Activated CD8-positive, alpha-beta memory T cell treated with anti-CD3 and anti-CD28 coated beads for 36 hours (primary cell): ENCODE measurements around the gene TMEM87B. TPM values are rescaled to one million over a fixed set of nuclear protein-coding genes. Genes with fewer than 3 reads are reported as not detected.
"Not testable (repeated sequence)": the region's sequence is repeated elsewhere in the genome, so short reads cannot be mapped to it uniquely, and the experiment has no call there.

Experiments
- CTCF ChIA-PET: fragments of 350-600 bp; sonication (Branson Sonifier 250); formaldehyde crosslinking; loops from one replicate; lab custom pipeline; 2021; ENCODE audit warnings: antibody characterized with exemption; lab: Charles Lee
- POLR2A ChIA-PET: fragments of 350-600 bp; sonication (Branson Sonifier 250); formaldehyde crosslinking; loops from one replicate; lab custom pipeline; 2021; ENCODE audit warnings: antibody characterized with exemption; lab: Charles Lee
- total RNA-seq, 2 experiments: library from RNA; stranded (reverse); gene quantifications; one replicate each; pipeline ENCODE4 v1.2.3, GENCODE V29; 2021

Gene TMEM87B
- total RNA-seq, 2 experiments from 2014 or later = 14.8 to 16.0 TPM

GRCh38 chr2:112055730-112056625 lies 909 bp downstream of the TMEM87B start:
- POLR2A ChIA-PET = interaction anchor here (1.3 to 2.4 kb wide), 2 partner anchors 159 to 172 kb away, joined by 3 to 9 read pairs; partner anchors contain the start of gene ANAPC1
- CTCF ChIA-PET = no interaction called here

GRCh38 chr2:112056626-112056987 lies 1.5 kb downstream of the TMEM87B start:
- ChIA-PET POLR2A (no interaction called here), CTCF (no interaction called here)

GRCh38 chr2:112059671-112060070 lies 4.6 kb downstream of the TMEM87B start:
- CTCF ChIA-PET = no interaction called here

GRCh38 chr2:112061299-112061698 lies 6.2 kb downstream of the TMEM87B start:
- ChIA-PET POLR2A (no interaction called here), CTCF (no interaction called here)

More at GRCh38 chr2:112059671-112060070, 4.6 kb downstream of the TMEM87B start:
- POLR2A ChIA-PET = no interaction called here

GRCh38 chr2:112061840-112062239 lies 6.8 kb downstream of the TMEM87B start:
- CTCF ChIA-PET = no interaction called here
- POLR2A ChIA-PET = no interaction called here

GRCh38 chr2:112062894-112063293 lies 7.8 kb downstream of the TMEM87B start:
- ChIA-PET POLR2A (no interaction called here), CTCF (no interaction called here)

GRCh38 chr2:112065486-112065885 lies 10.4 kb downstream of the TMEM87B start:
- CTCF ChIA-PET = no interaction called here
- POLR2A ChIA-PET = no interaction called here

- ChIA-PET CTCF (no interaction called here), POLR2A (no interaction called here)
Observed at GRCh38 chr2:112065966-112066365, 10.9 kb downstream of the TMEM87B start.

GRCh38 chr2:112069794-112070193 lies 14.7 kb downstream of the TMEM87B start:
- CTCF ChIA-PET, POLR2A ChIA-PET: not testable (repeated sequence)

- CTCF ChIA-PET = no interaction called here
Observed at GRCh38 chr2:112073875-112074274, 18.8 kb downstream of the TMEM87B start.

GRCh38 chr2:112074506-112074905 lies 19.4 kb downstream of the TMEM87B start:
- CTCF ChIA-PET = no interaction called here
- POLR2A ChIA-PET = no interaction called here

More at GRCh38 chr2:112073875-112074274, 18.8 kb downstream of the TMEM87B start:
- POLR2A ChIA-PET = no interaction called here

GRCh38 chr2:112075490-112076260 lies 20.6 kb downstream of the TMEM87B start:
- POLR2A ChIA-PET = no interaction called here
- CTCF ChIA-PET = no interaction called here

- CTCF ChIA-PET = no interaction called here
- POLR2A ChIA-PET = no interaction called here
Observed at GRCh38 chr2:112077814-112078213, 22.7 kb downstream of the TMEM87B start.

- CTCF ChIA-PET = no interaction called here
Observed at GRCh38 chr2:112081262-112081661, 26.2 kb downstream of the TMEM87B start.

GRCh38 chr2:112084689-112085374 lies 29.8 kb downstream of the TMEM87B start:
- ChIA-PET POLR2A (no interaction called here), CTCF (no interaction called here)

More at GRCh38 chr2:112081262-112081661, 26.2 kb downstream of the TMEM87B start:
- POLR2A ChIA-PET = no interaction called here

- ChIA-PET POLR2A (no interaction called here), CTCF (no interaction called here)
Observed at GRCh38 chr2:112085375-112085730, 30.3 kb downstream of the TMEM87B start.

GRCh38 chr2:112085916-112086669 lies 31.0 kb downstream of the TMEM87B start:
- ChIA-PET POLR2A (no interaction called here), CTCF (no interaction called here)

- POLR2A ChIA-PET = no interaction called here
- CTCF ChIA-PET = interaction anchor here (0.5 to 1.2 kb wide), 2 partner anchors 34 to 1606 kb away, joined by 3 to 4 read pairs; no protein-coding TSS in a partner anchor
Observed at GRCh38 chr2:112087346-112088020, 32.4 kb downstream of the TMEM87B start.

- ChIA-PET CTCF (no interaction called here), POLR2A (no interaction called here)
Observed at GRCh38 chr2:112089375-112089774, 34.3 kb downstream of the TMEM87B start.
